HG03064 (cell line): ENCODE data around the gene VWC2.

ENCODE experiments used
- ATAC-seq: cut with Tn5 transposase; IDR thresholded peaks from one replicate; pipeline ENCODE4 v1.9.1; 2021; ENCODE audit warnings: low read depth; ENCODE audit not compliant: unreplicated experiment

Gene VWC2

DNA sequence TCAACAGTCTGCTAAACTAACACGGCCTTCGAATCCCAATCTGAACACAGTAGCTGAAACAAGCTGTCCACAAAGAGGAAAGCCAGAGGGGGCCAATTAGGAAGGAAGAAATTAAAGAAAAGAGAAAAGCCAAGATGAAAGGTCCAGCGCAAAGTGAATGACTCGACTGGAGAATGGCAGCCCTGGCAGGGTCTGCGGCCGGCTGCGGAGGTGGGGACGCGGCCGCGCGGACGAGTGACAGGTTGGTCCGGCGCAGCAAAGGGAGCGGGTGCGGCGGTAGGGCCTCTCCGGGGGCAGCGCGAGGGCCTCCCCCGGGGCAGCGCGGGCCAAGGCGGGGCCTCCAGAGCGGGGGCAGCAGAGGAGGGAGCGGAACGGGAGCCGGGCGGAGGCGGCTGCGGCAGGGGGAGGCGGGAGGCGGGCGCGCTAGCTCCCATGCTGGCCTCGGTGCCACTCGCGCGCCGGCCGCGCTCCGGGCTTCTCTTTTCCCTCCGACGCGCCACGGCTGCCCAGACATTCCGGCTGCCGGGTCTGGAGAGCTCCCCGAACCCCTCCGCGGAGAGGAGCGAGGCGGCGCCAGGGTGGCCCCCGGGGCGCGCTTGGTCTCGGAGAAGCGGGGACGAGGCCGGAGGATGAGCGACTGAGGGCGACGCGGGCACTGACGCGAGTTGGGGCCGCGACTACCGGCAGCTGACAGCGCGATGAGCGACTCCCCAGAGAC is at the start of gene VWC2:
TSS of gene VWC2 (plus strand) at position 421 of the 718 bp plus-strand sequence. CDS start 1,798 bp downstream, outside the sequence.
- no peak for ATAC-seq

DNA sequence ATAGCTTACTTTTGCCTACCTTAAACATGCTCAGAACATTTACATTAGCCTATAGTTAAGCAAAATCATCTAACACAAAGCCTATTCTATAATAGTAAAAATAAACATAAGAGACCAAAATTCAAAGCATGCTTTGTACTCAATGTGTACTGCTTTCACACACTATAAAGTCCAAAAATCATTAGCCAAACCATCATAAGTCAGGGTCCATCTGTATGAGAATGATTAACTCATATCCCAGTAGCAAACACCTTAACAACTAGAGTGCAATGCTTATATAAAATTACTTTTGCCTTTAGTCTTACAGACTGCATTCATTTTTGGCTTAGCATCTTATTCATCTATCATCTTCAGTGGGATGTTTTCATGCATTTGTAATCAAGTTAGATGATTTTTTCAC is 49.4 kb upstream of the VWC2 start:
- ATAC-seq = no peak

DNA sequence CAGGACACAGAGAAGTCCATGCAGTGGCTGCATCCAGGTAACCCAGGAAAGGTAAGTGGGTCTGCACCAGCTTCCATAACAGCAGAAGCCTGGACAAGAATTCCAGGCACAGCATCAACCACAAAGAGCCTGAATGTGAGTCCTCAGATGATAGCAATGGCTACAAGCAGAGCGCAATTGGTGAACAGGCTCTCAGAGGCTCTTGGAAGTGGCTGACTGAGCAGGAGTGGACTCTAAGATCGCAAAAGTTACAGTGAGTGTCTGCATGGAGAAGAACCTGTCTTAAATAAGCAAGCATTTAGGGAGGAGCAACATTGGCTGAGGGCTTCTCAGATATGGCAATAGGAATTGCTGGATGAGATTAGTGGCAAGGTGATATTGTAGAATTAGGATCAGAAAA is 41.6 kb upstream of the VWC2 start:
- no peak for ATAC-seq

DNA sequence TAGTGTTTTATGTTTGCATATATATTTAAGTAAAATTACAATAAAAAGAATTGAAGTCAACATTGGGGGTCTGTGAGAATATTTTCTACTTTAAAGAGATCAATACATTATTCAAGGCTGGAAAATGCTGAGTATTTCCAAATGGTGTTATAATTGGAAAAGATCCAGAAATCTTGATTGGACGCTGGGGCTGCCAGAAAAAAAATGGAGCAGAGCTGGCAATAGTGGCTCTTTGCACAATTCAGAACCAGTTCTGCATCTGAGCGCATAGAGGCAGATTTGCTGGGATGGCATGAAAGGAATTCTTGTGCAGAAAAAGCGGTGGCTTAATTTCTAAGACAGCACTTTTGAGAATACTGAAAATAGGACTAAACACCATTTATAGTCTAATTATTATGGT is 10.8 kb upstream of the VWC2 start:
- no peak for ATAC-seq

DNA sequence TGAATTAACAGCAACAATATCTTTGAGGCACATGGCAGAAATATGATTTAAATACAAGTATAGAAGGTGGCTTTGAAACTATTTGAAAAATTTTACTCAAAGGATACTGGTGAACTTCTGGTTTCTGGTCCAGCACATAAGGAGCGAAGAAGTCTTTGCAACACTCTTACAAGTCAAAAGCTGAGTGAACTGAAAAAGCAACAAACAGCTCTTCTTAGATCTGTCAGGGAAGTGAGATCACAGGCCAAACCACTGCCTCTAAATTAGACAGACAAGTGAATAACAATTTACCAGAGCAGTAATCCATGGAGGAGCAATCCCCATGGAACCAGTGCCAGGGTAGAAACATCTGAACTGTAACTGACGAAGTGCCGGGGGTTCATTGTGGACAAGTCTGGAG is 9.6 kb upstream of the VWC2 start:
- no peak for ATAC-seq

DNA sequence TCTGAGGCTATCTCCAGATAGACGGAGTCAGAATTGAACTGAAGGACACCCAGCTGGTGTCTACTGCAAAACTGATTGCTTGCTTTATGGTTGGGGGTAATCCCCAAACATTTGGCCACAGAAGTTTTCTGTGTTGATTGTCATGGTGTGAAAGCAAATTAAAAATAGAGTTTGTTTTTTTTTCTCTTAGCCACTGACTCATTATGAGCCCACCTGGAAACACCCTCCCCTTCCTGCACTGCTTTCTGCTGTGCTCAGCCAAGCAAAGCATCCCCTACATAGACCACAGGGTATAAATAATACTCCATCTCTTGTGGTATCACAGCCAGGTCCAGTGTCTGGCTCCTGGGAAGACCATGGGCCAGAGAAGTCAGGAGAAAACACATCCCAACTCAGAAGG is 6.5 kb upstream of the VWC2 start:
- peak; percentile 85 for ATAC-seq

DNA sequence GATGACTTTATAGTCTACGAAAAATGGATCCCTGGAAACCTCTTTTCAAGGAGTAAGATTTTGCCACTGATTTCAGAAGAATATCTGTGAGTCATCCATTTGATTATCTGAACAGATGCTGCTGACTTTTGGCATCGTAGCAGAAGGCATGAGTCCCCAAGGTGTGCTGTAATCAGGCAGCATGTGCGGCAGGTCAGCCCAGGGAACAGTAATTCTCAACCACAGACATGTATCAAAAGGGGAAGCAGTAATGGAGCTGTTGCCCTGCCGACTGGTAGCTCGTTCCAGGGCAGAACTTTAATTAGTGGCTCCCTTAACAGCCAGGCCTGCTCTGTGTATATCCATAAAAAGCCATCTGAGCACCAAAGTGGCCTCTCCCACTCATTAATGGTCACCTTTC is 5.7 kb upstream of the VWC2 start:
- ATAC-seq = no peak

DNA sequence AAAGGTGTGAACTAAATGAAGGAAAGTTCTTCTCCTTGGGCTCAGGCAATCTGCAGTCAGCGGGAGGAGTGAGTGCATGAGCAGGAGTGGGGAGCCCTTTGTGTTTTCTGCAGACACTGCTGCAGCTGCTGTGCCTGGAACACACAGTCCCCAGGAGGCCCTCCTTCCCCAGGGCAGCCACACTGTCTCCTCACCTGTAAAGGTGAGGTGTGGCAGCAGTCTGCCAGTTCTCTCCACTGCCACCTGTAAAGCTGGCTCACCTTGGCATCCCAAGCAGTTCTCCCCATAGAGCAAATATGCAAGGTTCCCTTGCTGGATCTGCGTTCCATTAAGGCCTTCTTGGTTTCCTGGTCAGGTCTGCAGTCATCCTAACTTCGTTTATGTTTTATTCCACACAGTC is 5.2 kb upstream of the VWC2 start:
- ATAC-seq = no peak

DNA sequence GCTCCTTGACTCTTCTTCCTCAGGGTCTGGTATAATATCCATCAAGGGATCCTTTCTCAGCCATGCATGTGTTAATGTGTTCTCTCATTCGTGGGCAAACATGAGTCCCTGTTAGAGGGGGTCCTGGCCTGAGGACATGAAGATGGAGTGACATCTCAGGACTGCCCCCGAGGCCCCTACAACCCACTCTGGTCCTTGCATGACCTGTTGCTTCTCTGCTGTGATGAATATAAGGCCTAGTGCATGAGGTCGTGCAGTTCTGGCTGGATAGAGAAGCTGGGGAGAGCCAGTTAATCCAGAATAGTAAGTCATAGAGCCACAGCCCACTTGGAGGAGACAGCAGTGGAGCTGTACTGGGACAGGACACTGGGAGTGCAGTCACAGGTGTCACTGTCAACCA is 4.6 kb upstream of the VWC2 start:
- no peak for ATAC-seq

DNA sequence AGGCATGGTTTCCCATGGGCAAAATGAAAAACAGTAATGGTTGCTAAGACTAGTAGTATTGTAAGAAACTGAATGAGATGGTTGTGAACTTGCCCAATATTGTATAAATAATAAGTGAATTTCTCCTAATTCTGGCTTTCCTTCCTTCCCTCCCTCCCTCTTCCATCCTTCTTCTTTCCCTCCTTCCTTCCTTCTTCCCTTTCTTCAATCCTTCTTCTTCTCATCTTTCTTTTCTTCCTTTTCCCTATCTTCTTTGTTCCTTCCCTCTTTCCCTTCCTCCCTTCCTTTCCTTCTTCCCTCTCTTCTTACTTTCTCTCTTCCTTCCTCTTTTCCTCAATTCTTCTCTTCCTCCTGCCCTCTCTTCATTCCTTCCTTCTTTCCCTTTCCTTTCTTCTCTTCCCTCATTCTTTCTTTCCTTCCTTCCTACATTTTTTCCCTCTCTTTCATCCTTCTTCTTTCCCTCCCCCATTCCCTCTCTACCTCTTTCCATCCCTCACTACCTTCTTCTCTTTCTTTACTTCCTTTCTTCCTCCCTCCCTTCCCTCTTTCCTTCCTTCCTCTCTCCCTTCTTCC is 4.1 kb upstream of the VWC2 start:
- ATAC-seq = no peak

DNA sequence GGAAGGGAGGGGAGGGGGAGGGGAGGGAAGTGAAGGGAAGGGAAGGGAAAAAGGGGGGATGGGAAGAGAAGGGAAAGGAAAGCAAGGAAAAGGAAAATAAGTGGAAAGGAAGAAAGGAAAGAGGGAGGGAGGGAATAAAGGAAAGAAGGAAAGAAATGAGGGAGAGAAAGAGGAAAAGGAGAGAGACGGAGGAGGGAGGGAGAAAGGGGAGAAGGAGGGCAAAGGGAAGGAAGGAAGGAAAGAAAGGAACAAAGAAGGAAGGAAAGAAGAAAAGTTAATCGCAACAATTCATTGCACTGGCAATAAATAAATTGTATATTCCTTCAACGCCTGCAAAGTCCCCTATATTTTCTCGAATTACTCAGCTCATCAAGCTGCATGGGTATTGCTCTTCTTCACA is 2.6 kb upstream of the VWC2 start:
- no peak for ATAC-seq

DNA sequence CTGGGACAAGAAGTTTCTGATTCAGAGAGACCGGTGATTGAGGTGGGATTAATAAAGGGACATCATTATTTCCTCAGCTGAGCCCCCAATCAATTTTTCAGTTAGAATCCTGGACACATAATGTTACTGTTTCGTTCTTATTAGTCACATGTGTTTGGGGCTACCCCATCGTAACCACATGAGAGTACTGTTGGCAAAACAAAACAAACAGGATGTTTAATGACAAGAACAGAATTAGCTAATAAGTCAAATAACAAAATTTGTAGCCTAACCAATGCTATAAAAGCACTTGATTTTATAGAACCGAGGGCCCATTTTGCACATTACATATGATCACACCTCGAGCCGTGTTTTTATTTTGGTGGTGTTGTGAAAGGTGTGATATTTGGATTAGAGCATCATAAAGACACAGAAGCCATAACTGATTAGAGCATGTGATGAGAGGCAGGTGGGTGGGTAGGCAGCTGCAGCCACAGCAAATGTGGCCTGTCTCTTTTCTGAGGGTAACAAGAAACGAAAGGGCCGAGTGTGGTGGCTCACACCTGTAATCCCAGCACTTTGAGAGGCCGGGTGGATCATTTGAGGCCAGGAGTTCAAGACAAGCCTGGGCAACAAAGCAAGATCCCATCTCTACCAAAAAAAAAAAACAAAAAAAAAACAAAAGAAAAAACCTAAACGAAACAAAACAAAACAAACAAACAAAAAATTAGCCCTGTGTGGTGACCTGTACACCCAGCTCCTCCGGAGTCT is 1.8 kb upstream of the VWC2 start:
- ATAC-seq = no peak

DNA sequence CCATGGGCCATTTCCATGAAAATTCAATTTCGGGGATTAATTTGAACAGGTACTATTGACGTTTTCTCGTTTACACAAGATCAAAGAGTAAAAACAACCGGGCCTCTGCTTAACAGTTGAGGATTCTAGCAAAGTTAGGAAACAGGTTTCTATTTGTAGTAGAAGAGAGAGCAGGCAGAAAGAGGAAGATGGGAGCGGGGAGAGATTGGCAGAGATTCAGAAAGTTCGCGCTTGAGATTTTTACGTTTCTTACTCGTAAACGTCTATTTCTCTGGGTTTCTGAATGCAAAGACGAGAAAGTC is 571 bp upstream of the VWC2 start:
- ATAC-seq = no peak

DNA sequence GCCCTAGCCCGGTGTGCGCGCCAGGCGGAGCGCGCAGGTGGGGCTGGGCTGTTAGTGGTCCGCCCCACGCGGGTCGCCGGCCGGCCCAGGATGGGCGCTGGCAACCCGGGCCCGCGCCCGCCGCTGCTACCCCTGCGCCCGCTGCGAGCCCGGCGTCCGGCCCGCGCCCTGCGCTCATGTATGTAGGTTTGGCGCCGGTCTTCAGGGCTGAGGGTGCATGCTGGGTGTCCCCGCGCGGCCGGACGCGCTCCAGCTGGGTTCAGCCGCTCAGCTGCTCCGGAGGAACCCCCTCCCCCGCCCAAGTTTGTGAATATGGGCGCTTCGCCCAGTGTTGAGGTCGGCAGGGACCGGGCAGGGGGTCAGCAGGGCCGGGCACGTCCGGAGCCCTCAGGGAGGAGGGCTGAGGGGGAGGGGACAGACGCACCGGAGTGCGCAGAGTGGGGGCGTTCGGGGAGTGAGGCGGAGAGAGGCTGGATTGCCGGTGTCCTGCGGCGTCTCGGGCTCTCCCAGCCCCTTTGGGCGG is 559 bp downstream of the VWC2 start:
- no peak for ATAC-seq

DNA sequence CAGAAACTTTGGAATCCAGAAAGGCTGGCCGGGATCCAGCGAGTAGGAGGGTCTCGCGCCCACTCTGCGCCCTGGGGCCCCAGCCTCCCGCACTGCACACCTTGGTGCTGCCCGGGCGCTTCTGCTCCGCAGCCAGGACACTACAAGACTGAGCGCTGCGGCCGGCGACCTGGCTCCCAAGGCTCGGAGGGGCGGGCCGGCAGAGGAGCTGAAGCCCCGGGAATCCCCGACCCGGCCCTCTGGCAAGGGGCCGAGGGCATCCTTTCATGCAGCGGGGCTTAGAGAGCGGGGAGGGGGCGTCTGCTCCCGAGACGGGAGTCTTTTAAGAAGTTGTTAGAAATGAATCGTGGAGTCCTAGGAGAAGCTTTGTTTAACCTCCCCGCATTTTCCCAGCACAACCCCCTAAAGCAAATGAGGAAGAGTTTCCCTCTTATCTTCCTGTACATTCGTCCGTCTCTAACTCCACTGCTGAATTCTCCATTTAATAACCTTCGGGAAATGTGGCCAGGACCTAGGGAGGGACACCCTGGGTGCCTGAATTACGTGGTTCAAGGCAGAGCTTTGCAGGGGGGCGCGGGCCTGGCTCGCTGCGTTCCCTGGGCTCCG is 1.1 kb downstream of the VWC2 start:
- ATAC-seq = no peak

DNA sequence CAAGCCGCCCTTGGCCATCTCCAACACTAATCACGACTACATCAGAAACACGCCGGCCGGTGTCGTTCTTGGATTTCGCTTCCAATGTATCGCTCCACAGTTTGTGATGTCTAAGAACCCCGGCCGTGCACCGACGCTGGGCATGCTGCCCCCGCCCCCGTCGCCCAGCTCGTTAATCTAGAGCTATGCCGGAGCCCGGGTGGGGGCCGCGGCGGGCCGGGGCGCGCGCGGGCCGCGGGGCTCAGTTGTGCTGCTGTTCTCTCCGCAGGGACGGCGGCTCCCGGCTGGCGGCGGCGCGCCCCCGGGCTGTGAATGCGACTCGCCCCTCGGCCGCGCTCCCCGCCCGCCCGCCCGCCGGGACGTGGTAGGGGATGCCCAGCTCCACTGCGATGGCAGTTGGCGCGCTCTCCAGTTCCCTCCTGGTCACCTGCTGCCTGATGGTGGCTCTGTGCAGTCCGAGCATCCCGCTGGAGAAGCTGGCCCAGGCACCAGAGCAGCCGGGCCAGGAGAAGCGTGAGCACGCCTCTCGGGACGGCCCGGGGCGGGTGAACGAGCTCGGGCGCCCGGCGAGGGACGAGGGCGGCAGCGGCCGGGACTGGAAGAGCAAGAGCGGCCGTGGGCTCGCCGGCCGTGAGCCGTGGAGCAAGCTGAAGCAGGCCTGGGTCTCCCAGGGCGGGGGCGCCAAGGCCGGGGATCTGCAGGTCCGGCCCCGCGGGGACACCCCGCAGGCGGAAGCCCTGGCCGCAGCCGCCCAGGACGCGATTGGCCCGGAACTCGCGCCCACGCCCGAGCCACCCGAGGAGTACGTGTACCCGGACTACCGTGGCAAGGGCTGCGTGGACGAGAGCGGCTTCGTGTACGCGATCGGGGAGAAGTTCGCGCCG is 1.9 kb downstream of the VWC2 start:
- no peak for ATAC-seq

DNA sequence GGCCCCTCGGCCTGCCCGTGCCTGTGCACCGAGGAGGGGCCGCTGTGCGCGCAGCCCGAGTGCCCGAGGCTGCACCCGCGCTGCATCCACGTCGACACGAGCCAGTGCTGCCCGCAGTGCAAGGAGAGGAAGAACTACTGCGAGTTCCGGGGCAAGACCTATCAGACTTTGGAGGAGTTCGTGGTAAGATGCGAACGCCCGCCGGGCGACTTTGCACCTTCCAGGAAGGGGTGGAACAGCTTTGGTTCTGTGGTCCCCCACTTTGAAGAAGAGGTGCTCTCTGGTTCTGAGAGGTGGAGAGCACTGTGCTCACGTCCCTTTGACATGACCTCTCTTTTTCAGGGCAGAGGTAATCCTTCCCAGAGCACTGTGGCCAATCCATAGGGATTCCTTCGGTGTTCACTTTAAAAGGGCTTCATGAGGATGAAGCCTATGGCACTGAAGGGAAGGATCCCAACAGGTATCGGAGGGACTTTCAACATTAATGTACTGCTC is 2.6 kb downstream of the VWC2 start:
- ATAC-seq = no peak

DNA sequence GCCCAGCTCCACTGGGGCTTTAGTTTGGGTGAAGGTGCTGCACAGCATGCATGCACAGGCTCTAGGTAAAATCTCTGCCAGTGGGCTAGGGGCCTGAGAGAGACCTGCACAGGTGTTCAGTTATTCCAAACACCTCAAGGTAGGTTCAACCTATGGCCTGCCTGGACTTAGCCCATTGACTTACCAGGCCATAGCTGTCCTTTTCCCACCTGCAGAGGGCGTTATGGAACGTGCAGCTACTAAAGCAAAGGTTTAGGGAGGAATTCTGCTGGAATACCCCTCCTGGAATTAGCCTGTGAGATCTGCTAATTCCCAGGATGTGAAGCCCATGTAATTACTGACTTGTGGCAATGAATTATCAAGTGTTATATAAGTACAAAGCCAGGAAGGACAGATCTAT is 3.6 kb downstream of the VWC2 start:
- ATAC-seq = no peak

DNA sequence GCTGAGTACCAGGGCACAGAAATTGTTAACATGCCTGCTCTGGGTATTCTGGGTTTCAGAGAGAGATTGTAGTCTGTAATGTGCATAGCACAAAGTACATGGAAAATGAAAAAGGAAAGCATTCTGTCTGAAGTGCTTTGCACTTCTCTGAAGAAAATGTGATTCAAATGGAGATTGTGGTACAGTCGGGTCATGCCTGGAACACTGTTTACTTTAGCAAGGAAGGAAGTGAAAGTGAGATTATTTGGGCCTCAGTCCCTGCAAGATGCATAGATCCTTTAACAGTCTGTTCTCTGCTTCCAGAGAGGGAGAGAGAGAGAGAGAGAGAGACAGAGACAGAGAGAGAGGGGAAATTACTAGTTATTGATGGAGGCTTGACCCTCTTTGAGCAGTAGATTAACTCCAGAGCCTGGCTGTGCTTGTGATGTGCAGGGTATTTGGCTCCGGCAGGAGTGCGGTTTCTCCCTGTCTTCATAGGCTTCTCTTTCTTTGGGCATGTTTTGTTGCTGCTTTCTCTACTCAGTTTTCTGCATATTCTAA is 5.4 kb downstream of the VWC2 start:
- ATAC-seq = no peak

DNA sequence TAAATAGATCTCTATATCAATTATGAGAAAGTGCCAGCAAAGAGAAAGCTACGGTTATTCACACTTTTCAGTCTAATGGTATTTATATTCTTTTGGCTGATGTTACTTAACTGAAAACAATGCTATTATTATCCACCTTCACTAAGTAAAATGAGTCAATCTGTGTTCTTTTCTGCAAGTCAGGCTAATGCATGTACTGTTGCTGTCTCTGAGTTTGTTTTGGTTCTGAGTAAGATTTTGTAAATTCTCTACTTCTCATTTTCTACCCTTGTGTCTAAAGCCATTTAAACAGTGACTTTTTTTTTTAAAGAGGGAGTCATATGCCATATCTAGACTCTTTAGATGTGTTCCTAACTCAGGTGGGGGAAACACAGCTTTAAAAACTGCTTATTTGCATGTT is 7.5 kb downstream of the VWC2 start:
- no peak for ATAC-seq
